WI38 (cell line): Measurements from ENCODE around the gene DENND2A.

Experiments used
- H3K4me3 ChIP-seq: 2 replicates; pipeline ENCODE4 v1.5.1; 2011; ENCODE audit warnings: low read depth, mild to moderate bottlenecking, control low read depth, low read length
- CTCF ChIP-seq: IDR thresholded peaks from 2 replicates; pipeline ENCODE4 v1.5.1; 2012; ENCODE audit warnings: low read depth, mild to moderate bottlenecking, control low read depth, low read length

The DENND2A gene

GRCh38 chr7:140592964-140593671 lies 47.5 kb downstream of the DENND2A start:
- H3K4me3 ChIP-seq = no peak overlapping the region
- no peak for TF ChIP-seq CTCF

DNA sequence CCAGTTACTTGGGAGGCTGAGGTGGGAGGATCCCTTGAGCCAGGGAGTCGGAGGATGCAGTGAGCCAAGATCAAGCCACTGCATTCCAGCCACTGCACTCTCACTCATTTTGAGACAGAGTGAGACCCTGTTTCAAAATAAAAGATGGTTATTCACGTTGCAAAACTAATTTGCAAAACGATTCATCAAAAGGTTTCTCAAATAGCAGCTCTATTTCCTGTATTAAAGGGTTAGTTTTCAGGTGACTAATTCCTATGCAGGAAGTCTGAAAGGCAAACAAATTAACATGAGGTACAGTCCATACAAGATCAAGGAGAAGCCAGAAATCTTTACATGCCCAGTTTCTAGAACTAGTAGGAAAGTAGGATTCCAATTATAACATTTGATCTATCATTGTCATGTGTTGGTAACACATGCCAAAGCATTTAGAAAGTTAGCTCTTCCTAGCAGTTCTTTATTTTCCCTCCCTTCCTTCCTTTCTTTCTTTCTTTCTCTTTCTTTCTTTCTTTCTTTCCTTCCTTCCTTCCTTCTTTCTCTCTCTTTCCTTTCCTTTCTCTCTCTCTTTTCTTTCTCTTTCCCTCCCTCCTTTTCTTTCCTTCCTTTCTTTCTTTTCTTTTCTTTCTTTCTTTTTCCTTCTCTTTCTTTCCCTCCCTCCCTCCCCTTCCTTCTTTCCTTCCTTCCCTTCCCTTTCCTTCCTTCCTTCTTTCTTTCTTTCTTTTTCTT lies 49.3 kb downstream of the DENND2A start:
- TF ChIP-seq CTCF = no peak

GRCh38 chr7:140587243-140587642 lies 53.4 kb downstream of the DENND2A start:
- no peak for TF ChIP-seq CTCF
- H3K4me3 ChIP-seq = no peak overlapping the region

More for the DNA sequence above, 49.3 kb downstream of the DENND2A start:
- H3K4me3 ChIP-seq = no peak overlapping the region

GRCh38 chr7:140586516-140586915 lies 54.1 kb downstream of the DENND2A start:
- TF ChIP-seq CTCF = no peak
- H3K4me3 ChIP-seq = no peak overlapping the region

DNA sequence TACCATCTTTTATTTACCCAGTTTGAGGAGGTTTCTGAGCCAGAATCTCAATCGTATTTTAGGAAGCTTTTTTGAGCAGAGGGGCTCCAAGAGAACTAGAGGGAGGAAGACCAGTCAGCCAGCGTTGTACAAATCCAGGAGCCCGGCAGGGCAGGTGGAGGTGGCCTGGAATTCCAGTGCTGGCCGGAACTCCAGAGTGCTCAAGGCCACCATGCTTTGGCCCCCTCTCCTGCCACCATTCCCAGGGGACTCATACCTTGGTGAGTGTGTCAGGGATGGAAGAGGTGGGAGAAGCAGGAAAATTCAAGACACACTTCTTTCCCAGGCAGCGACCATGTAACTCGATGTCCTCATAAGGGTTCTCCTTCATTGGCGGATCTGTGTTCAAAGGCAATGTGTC lies 55.3 kb downstream of the DENND2A start:
- no peak overlapping the region for H3K4me3 ChIP-seq
- no peak for TF ChIP-seq CTCF

GRCh38 chr7:140584195-140584851 lies 56.3 kb downstream of the DENND2A start:
- no peak for TF ChIP-seq CTCF

DNA sequence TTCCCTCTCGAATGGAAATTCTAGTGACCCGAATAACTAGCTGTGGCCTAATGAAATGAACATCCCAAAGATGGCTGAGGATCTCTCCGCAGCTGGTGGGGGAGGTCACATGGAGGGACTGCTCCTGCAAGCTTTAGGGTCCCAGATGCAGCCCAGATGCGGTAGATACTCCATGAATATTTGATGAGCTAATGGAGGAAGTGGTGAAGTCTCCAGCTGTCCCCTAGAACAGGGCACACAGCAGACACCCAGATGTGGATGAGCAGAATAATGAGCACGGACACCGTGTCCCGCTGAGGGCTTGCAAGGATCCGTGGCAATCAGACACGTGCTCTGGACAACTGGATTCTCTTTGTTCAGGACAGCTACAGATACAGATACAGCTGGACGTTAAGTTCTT lies 59.2 kb downstream of the DENND2A start:
- no peak for TF ChIP-seq CTCF

More at GRCh38 chr7:140584195-140584851, 56.3 kb downstream of the DENND2A start:
- no peak overlapping the region for H3K4me3 ChIP-seq

More for the DNA sequence above, 59.2 kb downstream of the DENND2A start:
- H3K4me3 ChIP-seq = no peak overlapping the region
